Measurements from ENCODE around the gene TRIM8.
"Not testable (repeated sequence)": the region's sequence is repeated elsewhere in the genome, so short reads cannot be mapped to it uniquely, and the experiment has no call there.

TRIM8 gene

DNA sequence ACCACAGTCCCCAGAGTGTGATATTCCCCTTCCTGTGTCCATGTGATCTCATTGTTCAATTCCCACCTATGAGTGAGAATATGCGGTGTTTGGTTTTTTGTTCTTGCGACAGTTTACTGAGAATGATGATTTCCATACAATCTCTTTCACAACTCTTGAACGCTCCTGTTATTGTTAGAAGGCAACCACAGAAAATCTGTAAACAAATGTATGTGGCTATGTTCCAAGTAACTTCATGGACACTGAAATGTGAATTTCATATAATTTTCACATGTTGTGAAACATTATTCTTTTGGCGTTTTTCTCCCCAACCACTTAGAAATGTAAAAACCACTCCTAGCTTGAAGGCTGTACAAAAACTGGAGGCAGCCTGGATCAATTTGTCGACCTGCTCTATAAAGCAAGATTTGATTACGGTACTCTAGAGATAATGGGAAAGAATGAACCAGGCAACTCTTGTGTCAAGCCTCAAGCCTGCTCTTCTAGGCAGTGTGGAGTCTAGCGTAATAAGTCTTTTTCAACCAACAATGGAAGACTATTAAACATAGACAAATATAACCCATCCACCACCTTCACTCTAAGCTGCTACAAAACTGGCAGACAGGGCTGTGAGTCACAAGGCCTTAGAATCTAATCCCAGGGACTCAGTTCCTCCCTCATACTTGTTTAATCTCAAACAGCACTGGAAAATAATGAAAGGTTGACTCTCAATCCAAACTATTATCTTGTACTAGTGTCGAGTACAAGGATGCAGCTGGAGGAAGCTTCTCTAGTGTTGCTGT lies 47.2 kb downstream of the TRIM8 start:
- Mint-ChIP-seq H3K4me3 (no peak overlapping the region), H3K9me3 (no peaks in the 10 kb centered on the region), H3K36me3 (ENCODE audit: low read depth) (peaks cover 7% of the 10 kb centered on the region), H3K4me1 (no peaks in the 10 kb centered on the region), H3K27me3 (no peaks in the 10 kb centered on the region), H3K27ac (no peak overlapping the region)
- no peak for DNase-seq
- no peak for ATAC-seq

DNA sequence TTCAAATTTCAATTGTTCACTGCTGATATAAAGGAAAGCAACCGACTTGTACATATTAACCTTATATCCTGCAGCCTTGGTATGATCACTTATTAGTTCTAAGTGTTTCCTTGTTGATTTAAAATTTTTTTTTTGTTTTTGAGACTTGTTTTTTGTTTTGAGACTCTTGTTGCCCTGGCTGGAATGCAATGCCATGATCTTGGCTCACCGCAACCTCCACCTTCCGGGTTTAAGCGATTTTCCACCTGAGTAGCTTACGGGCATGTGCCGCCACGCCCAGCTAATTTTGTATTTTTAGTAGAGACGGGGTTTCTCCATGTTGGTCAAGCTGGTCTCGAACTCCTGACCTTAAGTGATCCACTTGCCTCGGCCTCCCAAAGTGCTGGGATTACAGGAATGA lies 51.1 kb downstream of the TRIM8 start:
- ATAC-seq, DNase-seq, H3K4me3 Mint-ChIP-seq, H3K9me3 Mint-ChIP-seq, H3K4me1 Mint-ChIP-seq, H3K27ac Mint-ChIP-seq, H3K27me3 Mint-ChIP-seq: not testable (repeated sequence)
- peaks cover 31% of the 10 kb centered on the region for H3K36me3 Mint-ChIP-seq (ENCODE audit: low read depth)

DNA sequence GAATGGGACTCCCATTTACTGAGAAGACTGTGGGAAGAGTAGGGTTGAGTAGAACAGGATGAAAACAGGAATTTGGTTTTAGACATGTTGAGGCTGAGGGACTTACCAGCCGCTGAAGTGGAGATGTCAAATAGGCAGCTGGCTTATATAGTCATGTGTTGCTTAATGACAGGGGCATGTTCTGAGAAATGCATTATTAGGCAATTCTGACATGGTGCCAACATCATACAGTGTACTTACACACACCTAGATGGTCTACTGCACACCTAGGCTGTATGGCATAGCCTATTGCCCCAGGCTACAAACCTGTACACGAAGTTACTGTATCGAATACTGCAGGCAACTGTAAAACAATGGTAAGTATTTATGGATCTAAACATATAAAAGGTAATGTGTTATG lies 52.5 kb downstream of the TRIM8 start:
- H3K9me3 Mint-ChIP-seq, result no peaks in the 10 kb centered on the region
- no peak for DNase-seq
- ATAC-seq, result no peak
- no peaks in the 10 kb centered on the region for H3K27me3 Mint-ChIP-seq
- peaks cover 8% of the 10 kb centered on the region for H3K4me1 Mint-ChIP-seq
- no peak overlapping the region for H3K4me3 Mint-ChIP-seq
- no peak overlapping the region for H3K27ac Mint-ChIP-seq
- H3K36me3 Mint-ChIP-seq (ENCODE audit: low read depth), result peaks cover 34% of the 10 kb centered on the region

DNA sequence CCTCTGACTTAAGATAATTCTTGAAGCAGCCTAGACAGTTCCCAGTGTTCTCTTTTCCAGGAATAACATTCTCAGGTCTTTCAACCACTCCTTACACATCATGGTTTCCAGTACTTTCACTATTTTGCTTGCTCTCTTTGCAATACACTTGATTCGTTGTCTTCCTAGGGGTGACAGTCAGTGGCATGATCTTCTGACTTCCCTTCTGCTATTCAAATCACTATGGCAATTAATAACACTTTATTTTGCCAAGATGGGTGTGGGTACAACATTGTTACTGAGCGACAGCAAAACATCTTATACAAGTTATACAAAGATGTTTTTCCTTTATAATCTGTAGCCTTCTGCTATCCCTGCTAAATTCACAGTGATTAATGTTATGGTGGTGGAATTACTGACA lies 54.6 kb downstream of the TRIM8 start:
- Mint-ChIP-seq H3K4me3 (no peak overlapping the region), H3K27me3 (no peaks in the 10 kb centered on the region), H3K36me3 (ENCODE audit: low read depth) (peaks cover 34% of the 10 kb centered on the region), H3K27ac (no peak overlapping the region), H3K4me1 (peaks cover 21% of the 10 kb centered on the region), H3K9me3 (no peaks in the 10 kb centered on the region)
- no peak for ATAC-seq
- DNase-seq, result no peak

DNA sequence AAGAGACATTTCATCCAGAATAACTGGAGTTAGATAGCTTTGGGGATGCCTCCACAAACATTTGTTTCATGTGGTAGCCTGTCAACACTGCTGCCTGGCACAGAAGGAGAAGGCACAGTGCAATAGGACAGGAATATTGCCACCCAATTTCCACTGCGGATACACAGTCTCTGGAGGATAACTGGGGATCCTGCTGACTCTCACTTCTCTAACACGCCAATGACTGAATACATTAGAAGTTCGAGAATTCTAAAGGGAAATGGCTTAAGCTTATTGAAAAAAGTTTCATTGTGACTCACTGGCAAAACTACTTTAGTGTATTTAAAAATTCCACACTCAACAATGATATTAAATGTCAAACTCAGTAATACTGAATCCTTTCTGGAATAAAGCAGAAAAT lies 57.0 kb downstream of the TRIM8 start:
- Mint-ChIP-seq H3K4me1 (peaks cover 38% of the 10 kb centered on the region), H3K9me3 (no peaks in the 10 kb centered on the region), H3K27me3 (no peaks in the 10 kb centered on the region), H3K4me3 (no peak overlapping the region), H3K36me3 (ENCODE audit: low read depth) (peaks cover 35% of the 10 kb centered on the region), H3K27ac (no peak overlapping the region)
- ATAC-seq (no peak), DNase-seq (no peak)

DNA sequence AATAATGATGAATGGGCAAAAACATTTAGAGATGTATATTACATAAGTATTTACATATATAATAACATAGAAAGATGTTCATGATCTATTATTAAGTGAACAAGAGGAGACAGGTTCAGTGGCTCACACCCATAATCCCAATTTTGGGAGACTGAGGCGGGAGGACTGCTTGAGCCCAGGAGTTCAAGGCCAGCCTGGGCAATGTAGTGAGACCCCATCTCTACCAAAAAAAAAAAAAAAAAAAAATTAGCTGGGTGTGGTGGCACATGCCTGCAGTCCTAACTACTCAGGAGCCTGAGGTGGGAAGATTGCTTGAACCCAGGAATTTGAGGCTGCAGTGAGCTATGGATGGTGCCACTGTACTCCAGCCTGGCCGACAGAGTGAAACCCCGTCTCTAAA lies 57.5 kb downstream of the TRIM8 start:
- DNase-seq, result no peak
- Mint-ChIP-seq H3K4me3 (no peak overlapping the region), H3K4me1 (peaks cover 42% of the 10 kb centered on the region), H3K36me3 (ENCODE audit: low read depth) (peaks cover 32% of the 10 kb centered on the region), H3K27ac (no peak overlapping the region), H3K9me3 (no peaks in the 10 kb centered on the region), H3K27me3 (no peaks in the 10 kb centered on the region)
- ATAC-seq, result no peak

DNA sequence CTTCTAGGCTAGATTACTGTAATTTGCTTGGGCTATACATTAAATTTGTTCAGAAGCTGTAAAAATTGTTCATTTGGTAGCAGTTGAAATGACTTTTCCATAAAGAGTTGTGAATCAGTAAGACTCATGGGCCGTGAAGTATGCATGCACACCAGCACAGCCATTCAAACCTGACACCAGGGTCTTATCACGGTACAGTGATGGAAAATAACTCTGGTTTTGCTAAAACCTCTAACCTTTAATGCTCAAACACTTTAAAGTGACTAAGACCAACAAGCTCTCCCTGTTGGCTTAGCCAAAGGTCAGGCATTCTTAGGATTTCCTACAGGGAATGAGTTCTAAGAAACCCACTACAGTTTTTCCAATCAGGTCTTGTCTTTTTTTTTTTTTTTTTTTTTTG lies 58.5 kb downstream of the TRIM8 start:
- DNase-seq (no peak), ATAC-seq (peak; percentile 91)
- Mint-ChIP-seq H3K4me3 (peak overlapping the region; percentile 16), H3K4me1 (peaks cover 48% of the 10 kb centered on the region), H3K9me3 (no peaks in the 10 kb centered on the region), H3K27me3 (no peaks in the 10 kb centered on the region), H3K27ac (peak overlapping the region; percentile 82), H3K36me3 (ENCODE audit: low read depth) (peaks cover 26% of the 10 kb centered on the region)

DNA sequence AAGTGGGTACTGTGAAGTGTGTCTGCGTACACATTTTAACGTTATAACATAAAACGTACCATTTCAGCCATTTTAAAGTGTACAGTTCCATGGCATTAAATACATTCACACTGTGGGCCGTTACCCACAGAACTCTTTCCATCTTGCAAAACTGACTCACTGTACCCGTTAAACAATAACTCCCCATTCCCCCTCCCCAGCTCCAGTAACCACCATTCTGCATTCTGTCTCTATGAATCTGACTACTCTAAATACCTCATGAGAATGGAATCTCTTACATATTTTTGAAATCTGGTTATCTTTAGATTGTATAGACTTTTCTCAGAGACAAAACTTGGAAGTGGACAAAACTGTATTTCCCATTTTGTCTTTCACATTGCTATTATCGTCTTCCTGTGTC lies 60.6 kb downstream of the TRIM8 start:
- DNase-seq (no peak), ATAC-seq (peak; percentile 82)
- peak overlapping the region; percentile 38 for H3K4me3 Mint-ChIP-seq
- H3K9me3 Mint-ChIP-seq, result no peaks in the 10 kb centered on the region
- H3K27me3 Mint-ChIP-seq, result no peaks in the 10 kb centered on the region
- H3K4me1 Mint-ChIP-seq, result peaks cover 55% of the 10 kb centered on the region
- H3K36me3 Mint-ChIP-seq (ENCODE audit: low read depth), result peaks cover 11% of the 10 kb centered on the region
- peak overlapping the region; percentile 91 for H3K27ac Mint-ChIP-seq

DNA sequence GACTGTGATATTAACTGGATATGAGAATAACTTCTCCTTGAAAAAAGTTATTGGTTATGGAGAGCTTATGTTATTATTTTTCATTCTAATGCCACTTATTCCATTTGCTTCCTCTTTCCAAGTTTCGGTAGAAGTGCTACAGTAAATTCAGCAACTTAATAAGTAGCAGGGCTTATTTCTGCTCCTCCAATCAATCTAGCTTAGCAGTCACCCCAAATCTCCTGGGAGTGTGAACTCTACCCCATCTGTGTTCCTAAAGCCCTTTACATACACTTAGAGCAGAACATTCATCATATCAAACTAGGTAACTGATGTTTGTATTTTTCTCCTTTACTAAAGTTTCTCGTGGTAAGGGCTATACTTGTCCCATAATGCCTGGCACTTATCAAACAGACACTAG lies 61.3 kb downstream of the TRIM8 start:
- no peaks in the 10 kb centered on the region for H3K27me3 Mint-ChIP-seq
- ATAC-seq (no peak), DNase-seq (no peak)
- H3K4me1 Mint-ChIP-seq, result peaks cover 61% of the 10 kb centered on the region
- no peaks in the 10 kb centered on the region for H3K9me3 Mint-ChIP-seq
- H3K36me3 Mint-ChIP-seq (ENCODE audit: low read depth), result peaks cover 10% of the 10 kb centered on the region
- H3K27ac Mint-ChIP-seq, result peak overlapping the region; percentile 91
- no peak overlapping the region for H3K4me3 Mint-ChIP-seq
